Breast epithelium (tissue), 3 donors: ENCODE measurements around the gene FLT4.
"Not testable (repeated sequence)": the region's sequence is repeated elsewhere in the genome, so short reads cannot be mapped to it uniquely, and the experiment has no call there.

Experiments
- CTCF ChIP-seq, 3 donors: fragments of 450-650 bp; IDR thresholded peaks; one replicate each; pipeline ENCODE4 v1.5.1; 2016 to 2017; ENCODE audit warnings: antibody characterized with exemption in 3 of 3, mild to moderate bottlenecking in 3 of 3, moderate library complexity in 3 of 3
- POLR2AphosphoS5 ChIP-seq, 3 donors: sonication (generic); formaldehyde crosslinking; IDR thresholded peaks; one replicate each; pipeline ENCODE4 v1.6.1; 2017; ENCODE audit warnings: antibody characterized with exemption in 3 of 3

- not testable (repeated sequence) for TF ChIP-seq CTCF, POLR2AphosphoS5 (IDR thresholded peaks at IDR 0.05)
Measured at GRCh38 chr5:180682008-180682407, 32.6 kb upstream of the FLT4 start.
